ENCODE data around the gene STARD13.
"Not testable (repeated sequence)": the region's sequence is repeated elsewhere in the genome, so short reads cannot be mapped to it uniquely, and the experiment has no call there.

The STARD13 gene

DNA sequence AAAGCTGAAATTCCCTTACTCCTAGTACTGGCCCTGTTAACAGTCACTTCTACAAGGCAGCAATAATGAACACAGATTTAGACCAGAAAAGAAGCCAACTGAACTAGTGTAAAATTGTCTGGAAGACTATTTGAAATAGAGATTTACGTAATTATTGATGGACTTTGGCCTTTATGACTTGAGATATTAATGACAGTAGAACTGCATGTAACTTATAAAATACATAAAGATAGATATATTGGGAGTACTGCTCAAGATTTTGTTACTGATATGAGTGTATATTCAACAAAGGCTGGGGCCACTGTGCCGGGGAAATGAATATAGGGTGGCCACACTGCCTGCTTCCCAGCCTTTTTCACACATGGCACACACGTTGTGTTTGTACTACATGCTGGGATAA, 88.8 kb downstream of the STARD13 start:
- DNase-seq (ENCODE audit: low read depth in 2 of 2), result no peak

DNA sequence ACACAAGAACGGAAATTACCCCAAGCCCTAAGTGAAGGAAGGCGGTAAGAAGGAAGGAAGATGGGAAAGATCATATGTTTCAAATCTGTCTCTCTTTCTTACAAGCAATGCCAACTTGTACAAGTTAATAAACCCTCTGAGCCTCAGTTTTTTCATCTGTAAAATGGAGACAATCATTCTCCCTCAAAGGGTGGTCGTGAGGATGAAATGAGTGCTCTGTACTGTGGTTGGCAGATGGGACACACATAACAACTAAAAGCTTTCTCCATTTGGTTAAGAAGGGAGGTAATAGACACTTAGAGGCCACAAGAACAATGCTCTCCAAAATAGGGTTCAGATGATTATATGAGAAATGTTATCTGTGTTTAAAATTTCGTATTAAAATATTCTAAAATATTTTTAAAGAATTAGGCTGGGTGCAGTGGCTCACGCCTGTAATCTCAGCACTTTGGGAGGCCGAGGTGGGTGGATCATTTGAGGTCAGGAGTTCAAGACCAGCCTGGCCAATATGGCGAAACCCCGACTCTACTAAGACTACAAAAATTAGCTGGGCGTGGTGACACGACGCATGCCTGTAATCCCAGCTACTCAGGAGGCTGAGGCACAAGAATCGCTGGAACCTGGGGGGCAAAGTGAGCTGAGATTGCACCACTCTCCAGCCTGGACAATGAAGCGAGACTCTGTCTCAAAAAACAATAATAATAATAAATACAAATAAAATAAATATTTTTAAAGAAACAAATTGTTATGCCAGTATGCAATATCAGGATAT, 89.7 kb downstream of the STARD13 start:
- no peak for DNase-seq (ENCODE audit: low read depth in 2 of 2)

DNA sequence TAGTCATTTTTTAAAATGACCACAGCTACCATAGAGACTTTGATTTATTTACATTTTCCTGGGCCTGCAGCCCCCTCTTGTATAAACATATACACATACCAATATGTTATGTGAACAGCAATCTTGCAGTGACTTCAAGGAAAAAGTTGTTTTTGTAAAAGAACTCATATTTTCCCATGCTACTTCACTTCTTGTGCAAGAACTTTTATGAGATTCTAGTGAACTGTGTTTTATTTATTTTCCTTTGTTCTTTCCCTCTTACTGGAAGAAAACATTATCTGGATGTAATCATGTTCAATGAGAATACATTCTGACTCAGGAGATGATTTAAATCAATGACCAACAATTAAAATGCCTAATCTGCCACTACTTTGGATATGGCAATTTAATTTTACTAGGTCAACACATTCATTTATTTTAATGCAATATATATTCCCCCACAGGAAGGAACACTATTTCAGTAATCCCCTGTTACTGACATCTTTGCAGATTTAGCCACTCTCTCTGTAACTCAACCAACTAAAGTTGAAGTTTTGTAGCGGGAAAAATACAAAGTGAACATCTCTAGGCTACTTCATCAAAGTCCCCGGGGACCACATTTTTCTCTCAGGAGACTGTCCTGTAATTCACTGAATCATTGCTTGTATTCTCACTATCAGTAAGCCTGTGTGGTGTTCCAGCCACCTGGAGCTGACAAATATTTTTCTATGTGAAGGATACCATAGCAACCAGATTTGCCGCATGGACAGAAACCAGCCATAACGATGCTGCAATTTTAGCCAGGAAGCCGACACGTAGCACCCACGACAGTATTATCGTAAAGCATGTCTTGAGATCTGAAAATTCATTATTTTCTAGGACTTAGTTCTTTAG, 90.5 kb downstream of the STARD13 start:
- DNase-seq (ENCODE audit: low read depth in 2 of 2), result peak; percentile 64 to 70

DNA sequence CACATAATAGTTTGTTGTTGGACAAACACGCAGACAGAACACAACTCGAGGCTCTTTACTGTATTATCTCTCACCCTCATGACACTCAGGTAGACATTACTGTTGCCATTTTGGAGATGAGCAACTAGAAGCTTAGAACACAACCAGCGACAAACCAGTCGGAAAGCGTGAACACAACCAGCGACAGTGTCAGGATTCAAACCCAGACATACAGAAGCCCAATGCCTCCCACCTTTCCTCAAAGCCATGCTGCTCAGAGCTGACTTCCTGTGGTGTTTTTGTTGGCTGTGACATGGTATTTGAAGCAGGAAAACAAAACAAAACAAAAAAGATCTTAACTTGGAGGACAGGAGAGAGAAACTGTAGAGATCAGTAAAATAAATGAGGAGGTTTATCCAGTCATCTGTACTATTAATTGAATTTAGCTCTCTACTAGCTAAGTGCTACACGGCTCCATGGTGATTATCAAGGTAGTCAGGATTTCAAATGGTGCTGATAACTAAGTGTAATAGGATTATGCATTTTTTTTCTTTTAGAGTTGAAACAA, 92.1 kb downstream of the STARD13 start:
- no peak for DNase-seq (ENCODE audit: low read depth in 2 of 2)

DNA sequence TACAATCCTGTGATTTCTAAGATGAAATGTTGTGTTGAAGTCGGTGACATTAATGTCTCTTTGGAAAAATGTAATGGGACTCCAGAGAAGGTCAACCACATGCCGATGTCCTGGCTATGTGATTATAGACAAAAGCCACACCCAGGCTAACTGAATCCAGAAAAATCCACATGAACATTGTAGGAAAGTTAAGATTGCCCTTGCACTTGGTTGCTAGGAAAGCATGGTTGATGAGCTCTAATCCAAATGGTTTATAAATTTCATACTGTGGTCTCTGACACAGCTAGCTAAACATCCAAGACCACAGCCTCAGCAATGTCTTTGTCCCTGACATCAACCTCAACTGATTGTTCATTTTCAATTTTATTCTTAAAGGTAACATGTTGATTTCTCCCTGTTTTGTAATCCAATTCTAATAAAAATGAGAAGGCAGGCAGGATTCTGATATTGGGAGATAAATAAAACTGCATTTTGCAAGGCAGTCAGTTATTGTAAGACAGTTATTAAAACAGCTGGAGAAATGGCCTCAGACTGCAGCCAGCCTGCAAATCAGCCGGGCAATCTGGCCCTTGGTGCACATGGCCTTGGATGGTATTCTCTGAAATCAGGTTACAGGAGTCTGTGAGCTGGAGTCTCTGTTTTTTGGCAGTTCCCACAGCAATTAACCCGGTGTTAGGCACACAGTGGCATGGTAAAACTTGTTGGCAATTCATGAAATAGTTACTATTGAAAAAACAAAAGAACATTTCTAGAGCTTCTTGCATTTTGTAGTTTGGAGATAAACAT, 93.9 kb downstream of the STARD13 start:
- DNase-seq (ENCODE audit: low read depth in 2 of 2), result no peak

DNA sequence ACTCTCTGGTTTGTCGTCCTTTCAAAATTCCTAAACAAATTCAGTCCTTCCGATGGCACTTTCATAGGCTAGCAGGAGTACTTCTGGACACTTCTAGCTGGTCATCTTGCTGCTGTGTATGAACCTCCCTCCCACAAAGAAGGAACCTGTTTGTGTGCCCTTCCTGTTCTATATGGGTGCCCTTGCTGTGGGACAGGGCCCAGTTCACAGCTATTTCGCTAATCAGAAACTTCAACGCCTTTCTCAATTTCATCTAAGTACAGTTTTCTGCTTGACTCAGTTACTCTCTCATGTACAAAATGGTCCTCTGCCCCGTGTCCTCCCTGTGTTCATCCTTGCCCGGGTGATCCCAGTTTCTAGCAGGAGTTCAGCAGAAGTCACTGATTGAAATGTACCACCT, 96.1 kb downstream of the STARD13 start:
- DNase-seq (ENCODE audit: low read depth in 2 of 2), result no peak

DNA sequence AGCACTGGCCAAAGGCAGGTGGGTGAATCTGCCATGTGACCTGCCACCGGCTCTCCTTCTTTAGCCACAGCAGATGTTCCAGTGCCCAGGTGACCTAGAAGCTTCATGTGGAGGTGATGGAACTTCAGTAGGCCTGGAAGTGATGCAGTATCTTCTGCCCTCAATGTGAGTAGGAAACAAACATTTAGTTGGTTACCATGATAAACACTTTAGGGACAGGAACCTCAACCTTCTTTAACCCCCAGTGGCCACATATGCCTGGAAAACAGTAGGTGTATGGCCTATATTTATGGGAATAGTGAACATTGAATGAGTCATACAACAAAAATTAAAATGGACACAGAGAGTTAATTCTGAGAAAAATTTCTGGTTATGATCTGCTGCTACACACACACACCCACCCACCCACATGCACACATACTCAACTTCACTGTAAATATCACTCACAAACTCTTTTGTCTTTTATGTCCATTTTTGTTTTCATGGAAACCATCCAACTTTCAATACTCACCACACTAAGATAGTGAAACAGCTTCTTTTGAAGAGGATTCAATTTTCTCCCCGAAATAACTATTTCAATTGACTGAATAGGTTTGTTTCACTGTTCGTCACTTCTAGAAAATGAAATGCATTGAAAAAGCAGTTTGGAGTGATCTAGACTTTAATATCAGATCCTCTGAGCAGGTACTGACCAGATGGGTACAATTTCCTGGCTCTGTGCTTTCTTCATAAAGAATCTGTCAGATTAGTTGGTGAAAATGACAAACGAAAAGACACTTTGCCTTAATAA, 97.3 kb downstream of the STARD13 start:
- no peak for DNase-seq (ENCODE audit: low read depth in 2 of 2)

DNA sequence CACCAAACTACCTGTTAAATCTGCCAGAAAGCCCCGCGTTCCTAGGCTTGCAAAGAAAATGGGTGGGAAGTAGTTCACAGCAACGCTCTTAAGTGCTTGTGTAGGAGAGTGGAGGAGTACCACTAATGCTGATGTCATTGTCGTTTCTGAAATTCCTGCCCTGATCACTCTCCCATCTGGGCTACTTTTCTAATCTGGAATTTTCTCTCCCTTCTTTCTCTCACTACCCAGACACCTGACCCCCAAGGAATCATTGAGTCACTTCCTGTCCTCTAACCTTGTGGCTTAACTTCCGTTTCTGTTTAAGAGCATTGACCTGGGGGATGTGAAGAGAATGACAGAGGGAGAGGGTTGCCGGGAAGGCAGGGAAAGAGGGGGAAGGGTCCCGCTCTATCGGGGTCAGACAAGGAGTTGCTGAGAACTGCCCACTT, 98.7 kb downstream of the STARD13 start:
- no peak for DNase-seq (ENCODE audit: low read depth in 2 of 2)

DNA sequence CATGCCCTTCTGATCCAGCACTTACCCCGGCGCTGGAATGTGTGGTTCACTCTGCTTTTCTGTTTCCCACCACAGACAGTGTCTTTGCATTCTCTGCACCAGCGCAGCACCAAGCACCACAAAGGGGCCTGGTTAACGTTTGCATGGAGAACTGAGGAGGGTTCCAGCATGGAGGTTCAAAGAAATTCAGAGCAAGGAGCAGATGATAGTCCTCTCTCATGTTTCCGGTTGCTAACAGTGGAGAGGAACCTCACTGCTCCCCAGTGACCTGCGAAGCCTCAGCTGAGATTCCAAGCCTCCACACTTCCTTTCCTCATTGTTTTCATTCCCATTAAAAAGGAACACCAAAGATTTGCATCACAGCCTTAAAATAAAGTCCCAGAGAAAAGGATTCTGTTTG, 99.7 kb downstream of the STARD13 start:
- no peak for DNase-seq (ENCODE audit: low read depth in 2 of 2)

DNA sequence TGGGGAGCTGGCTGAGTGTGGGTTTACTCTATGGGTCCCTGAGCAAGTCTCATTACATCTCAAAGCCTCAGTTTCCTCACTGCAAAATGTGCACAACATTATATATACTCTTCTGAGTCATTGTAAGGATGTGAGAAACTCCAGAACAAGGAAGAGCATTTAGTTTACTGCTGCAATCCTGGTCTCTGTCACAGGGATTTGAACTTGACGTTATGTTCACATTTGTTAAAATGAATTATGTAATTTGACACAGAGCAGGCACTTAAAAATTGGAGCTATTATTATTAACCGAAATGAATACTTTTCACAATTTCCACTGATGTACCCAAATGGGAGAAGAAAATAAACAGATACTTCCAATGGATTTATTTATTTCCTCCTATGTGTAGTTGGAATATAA, 101.0 kb downstream of the STARD13 start:
- no peak for DNase-seq (ENCODE audit: low read depth in 2 of 2)

DNA sequence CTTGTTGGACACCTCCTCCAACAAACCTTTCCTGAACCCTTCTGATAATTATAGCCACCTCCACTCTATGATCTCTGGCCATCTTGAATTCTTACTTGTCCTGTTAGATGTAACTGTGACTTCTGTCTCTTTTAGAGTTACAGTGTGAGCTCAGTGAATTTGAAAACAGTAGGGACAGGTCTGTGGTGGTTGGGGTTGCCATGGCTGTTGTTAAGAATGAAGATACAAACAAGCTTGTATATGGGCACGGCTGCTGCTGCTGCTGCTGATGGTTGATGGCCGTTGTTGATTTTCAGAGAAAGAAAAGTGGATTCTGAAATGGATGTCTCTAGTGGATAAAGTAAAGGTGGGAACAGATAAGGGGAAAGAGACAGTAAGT, 101.5 kb downstream of the STARD13 start:
- no peak for DNase-seq (ENCODE audit: low read depth in 2 of 2)

DNA sequence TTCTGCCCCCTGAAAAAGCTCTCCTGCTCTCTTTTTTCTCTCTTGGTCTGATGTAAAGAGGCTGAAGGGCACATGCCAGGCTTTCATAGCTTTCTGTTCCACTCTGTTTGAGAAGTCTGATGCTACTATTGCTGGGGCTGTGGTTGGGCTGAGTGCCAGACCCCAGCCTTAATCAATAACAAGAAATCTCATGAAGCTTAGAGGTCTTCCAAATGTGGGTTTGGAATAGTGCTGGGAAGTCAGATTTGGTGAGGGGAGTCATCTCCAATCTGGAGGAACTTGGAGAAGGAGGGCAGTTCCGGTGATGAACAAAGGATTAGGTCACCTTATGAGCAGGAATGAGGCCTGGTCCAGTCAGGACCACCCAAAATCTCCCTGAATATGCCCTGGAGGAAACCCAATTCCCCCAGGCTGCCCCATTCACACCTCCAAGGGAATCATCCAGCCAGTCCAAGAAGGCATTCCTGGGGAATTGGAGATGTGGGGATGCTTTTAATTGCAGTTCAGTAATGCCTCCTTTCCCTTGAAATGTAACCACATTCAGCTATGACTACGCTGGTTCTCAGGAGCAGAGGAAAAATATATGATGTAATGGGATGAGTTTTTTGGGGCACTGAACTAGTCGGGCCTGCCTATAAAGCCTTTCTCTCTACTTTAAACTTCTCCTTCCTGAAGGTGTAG, 102.0 kb downstream of the STARD13 start:
- peak; percentile 63 to 66 for DNase-seq (ENCODE audit: low read depth in 2 of 2)

DNA sequence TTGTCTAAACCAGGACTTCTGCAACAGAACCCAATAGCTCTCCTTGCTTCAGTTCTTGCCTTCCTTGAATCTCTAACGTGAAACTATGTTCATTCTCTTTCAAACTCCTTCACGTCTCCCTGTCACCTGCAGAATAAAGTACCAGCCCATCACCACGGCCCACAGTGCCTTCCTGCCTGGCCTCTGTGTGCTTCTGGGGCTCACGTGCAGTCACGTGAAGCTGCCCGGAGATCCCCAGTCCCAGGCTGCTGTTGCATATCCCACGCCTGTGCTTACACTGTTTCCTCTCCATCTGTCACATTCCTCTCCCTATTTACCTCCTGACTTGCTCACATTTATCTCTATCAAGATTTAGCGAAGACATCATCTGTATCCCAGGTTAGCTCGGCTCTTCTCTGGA, 102.8 kb downstream of the STARD13 start:
- DNase-seq (ENCODE audit: low read depth in 2 of 2), result no peak

DNA sequence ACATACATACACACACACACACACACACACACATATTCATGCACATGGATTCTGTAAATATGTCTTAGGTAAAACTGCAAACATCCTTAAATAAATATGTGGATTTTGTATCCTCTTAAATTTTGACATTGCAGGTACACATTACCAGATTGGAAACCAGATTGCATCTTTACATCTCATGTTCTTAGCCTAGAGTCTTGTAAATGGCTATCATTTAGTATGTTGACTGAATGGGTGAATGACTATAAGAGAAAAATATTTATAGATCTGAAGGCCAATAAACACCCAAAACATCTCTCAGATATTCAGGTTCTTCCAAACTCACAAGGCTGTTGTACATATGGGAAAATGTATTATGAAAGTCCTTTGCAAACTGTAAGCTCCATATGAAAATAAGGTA, 104.3 kb downstream of the STARD13 start:
- no peak for DNase-seq (ENCODE audit: low read depth in 2 of 2)

DNA sequence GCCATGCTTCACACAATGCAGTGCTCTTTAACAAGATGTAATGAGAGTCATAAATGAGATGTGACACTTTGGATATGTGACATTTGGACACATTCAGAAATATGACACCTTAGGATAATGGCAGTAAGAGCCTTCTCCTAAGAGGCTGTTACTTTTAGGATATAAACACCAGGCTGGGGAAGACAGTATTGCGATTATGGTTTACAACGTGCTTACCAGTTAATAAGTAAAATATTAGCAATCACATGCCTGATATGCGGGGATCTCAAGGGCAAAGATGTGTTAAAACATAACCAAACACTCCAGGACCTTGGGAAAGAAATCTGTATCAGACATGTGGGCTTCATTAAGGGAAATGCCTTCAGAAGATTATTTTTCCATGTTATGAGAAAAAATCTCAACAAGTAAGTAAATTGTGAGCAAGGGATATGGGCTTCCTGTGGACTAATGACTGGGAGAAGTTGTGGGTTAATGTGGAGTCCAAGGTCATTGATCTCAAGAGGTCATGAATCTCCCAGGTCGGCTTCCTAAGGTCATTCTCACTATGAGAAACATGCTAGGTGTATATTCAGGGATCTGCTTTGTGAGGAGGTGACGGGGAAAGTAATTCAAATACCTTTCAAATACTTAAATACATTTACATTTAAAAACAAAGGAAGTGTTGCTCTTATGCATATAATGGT, 105.3 kb downstream of the STARD13 start:
- DNase-seq (ENCODE audit: low read depth in 2 of 2), result no peak

DNA sequence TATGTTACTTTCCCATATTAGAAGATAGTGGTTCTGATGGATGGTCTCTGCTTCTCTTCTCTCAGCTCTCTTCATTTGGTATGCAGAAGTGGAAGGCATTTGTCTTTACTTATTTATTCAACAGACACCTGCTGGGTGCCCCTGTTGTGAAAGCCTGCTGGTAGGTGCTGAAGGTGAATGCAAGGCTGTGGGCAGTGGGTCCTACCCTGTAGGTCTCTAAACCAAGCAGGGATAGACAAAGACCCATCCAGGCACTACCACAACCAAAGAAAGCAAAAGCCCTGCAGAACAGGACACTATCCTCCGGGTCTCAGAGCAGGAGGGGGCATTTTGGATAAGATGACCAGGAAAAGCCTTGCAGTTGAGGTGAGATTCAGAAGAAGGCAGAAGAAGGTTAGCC, 106.1 kb downstream of the STARD13 start:
- no peak for DNase-seq (ENCODE audit: low read depth in 2 of 2)

DNA sequence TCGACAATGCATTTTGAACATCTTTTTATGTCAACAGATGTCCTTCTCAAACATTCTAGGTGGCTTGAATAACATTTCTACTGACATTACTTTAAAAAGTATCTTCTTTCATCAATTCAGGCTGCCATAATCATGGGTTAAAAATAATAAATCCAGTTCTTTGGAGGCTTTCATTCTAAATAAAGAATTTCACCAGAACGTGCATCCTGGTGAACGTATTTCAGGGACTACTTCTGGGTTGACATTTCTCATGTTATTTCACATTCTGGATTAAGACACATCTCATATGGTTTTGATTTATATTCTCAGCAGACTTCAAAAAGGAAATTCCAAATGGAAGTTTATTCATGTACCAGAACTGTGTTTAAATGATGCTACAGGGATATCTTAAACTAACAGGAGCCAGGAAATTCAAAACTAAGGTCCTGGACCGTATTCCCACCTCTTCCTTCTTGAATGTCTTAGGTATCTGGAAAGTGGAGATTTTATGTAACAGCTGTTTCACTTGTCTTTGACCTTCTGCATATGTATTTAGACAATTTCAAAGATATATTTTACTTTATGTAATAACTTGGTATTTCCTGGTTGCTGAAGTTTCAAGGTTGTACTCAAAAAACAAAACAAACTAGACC, 107.2 kb downstream of the STARD13 start:
- no peak for DNase-seq (ENCODE audit: low read depth in 2 of 2)

DNA sequence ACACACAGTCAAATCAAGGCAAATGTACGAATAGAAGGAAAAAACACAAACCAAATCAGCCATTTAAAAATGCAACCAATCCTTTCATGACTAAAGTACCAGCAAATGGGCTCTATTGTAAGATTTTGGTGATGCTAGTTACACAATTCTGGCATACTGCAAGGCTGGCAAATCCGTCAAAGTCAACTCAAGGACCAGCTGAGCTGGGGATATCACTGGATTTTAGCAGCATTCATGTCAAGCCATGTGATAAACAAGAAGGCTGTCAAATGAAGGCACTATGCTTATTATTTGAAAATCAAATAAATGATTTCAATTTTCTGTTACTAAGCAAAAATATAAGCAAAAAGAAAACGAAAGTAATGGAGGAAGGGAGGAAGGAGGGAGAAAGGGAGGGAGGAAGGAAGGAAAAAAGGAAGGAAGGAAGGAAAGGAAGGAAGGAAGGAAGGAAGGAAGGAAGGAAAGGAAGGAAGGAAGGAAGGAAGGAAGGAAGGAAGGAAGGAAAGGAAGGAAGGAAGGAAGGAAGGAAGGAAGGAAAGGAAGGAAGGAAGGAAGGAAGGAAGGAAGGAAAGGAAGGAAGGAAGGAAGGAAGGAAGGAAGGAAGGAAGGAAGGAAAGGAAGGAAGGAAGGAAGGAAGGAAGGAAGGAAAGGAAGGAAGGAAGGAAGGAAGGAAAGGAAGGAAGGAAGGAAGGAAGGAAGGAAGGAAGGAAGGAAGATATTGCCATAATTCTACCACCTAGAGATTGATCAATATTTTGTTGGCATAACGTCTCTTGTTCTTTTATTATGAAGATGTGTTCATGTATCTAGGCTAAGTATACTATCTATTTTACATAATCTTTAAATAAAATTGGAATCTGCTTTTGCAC, 108.0 kb downstream of the STARD13 start:
- DNase-seq (ENCODE audit: low read depth in 2 of 2), result not testable (repeated sequence)

DNA sequence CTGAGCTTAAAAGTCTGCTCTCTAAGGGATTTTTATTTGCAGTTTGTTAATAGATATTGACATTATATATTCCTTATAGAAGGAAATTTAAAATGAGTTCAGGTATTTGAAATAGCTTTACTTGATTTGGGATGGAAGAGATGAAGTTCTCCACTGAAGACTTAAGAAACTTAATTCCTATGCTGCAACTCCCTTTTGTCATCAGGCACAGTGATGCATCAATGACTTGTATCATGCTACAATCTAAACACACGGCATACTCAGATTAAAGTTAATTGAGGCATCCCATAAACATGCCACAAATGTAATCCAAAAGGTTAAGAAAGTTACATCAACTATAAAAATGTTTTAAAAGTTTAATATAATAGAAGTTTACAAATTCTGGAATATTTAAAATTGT, 109.0 kb downstream of the STARD13 start:
- no peak for DNase-seq (ENCODE audit: low read depth in 2 of 2)
